GM12878 (cell line): ENCODE results near the gene SMIM13. TPM values are rescaled to one million over a fixed set of nuclear protein-coding genes. Genes with fewer than 3 reads are reported as not detected.

ENCODE experiments used
- IKZF1 ChIP-seq: fragments of 450-650 bp; conservative IDR thresholded peaks from 2 replicates; pipeline ENCODE4 v1.6.1; 2017; ENCODE audit warnings: antibody characterized with exemption, mild to moderate bottlenecking
- IKZF2 ChIP-seq, 2 experiments: fragments of 450-650 bp; IDR thresholded peaks; 2 replicates each; pipeline ENCODE4 v1.6.1; 2017; ENCODE audit warnings: mild to moderate bottlenecking in 2 of 2, moderate library complexity in 2 of 2
- PRDM15 ChIP-seq: fragments of 450-650 bp; formaldehyde crosslinking; IDR thresholded peaks from 2 replicates; pipeline ENCODE4 v1.4.0; 2020; ENCODE audit warnings: mild to moderate bottlenecking, moderate library complexity
- RELB ChIP-seq: fragments of 450-650 bp; IDR thresholded peaks from 2 replicates; pipeline ENCODE4 v1.6.1; 2017; ENCODE audit warnings: low read depth, mild to moderate bottlenecking, moderate library complexity
- SIX5 ChIP-seq: IDR thresholded peaks from 2 replicates; pipeline ENCODE4 v1.6.1; 2011; ENCODE audit warnings: mild to moderate bottlenecking, low read depth, low read length, moderate library complexity; ENCODE audit not compliant: severe bottlenecking
- TAF1 ChIP-seq: IDR thresholded peaks from 2 replicates; pipeline ENCODE4 v1.6.1; 2011; ENCODE audit warnings: mild to moderate bottlenecking, low read depth, low read length, borderline replicate concordance
- ZNF24 ChIP-seq: fragments of 450-650 bp; IDR thresholded peaks from 2 replicates; pipeline ENCODE4 v1.6.1; 2017; ENCODE audit warnings: antibody characterized with exemption, mild to moderate bottlenecking
- ZNF592 ChIP-seq: fragments of 450-650 bp; IDR thresholded peaks from 2 replicates; pipeline ENCODE4 v1.6.1; 2017; ENCODE audit warnings: mild to moderate bottlenecking, moderate library complexity
- polyA plus RNA-seq, 11 experiments: library from polyadenylated mRNA; depleted of rRNA in 4 of 11; unstranded in 6 of 11; stranded (reverse) in 5 of 11; fragments of >200 nt; fragmentation: Nextera tagmentation in 4 of 11; fragmentation: Illumina TruSeq in 1 of 11; extraction: Ambion mirVana in 4 of 11; extraction: Trizol in 1 of 11; gene quantifications; 1 replicate in 1 of 11; 2 replicates in 10 of 11; pipeline versions ENCODE4 v1.2.1 to v1.2.3, GENCODE V29; 2011 to 2016; ENCODE audit warnings: inconsistent platforms in 2 of 11, missing spikeins in 2 of 11, low read depth in 1 of 11
- total RNA-seq, 4 experiments: library from RNA; depleted of rRNA in 3 of 4; stranded (reverse); fragments of >200 nt in 3 of 4; fragmentation: Illumina TruSeq in 1 of 4; extraction: Trizol in 1 of 4; gene quantifications; 2 replicates each; pipeline versions ENCODE4 v1.2.1 to v1.2.3, GENCODE V29; 2013 to 2021
- TF ChIP-seq, protein P1 (sequence below): fragments of 450-650 bp; IDR thresholded peaks from 2 replicates; pipeline ENCODE4 v1.6.1; 2018; ENCODE audit warnings: borderline replicate concordance, mild to moderate bottlenecking; ENCODE audit not compliant: partially characterized antibody
- TF ChIP-seq, protein P2 (sequence below): fragments of 450-650 bp; IDR thresholded peaks from 2 replicates; pipeline ENCODE4 v1.6.1; 2016; ENCODE audit warnings: mild to moderate bottlenecking, moderate library complexity, borderline replicate concordance

The SMIM13 gene
- total and polyA plus RNA-seq, 10 of the 15 experiments (the other 5 are each of a cell fraction or from before 2014, with no cell fraction given) = 2.0 to 8.5 (median 4.7) TPM

DNA sequence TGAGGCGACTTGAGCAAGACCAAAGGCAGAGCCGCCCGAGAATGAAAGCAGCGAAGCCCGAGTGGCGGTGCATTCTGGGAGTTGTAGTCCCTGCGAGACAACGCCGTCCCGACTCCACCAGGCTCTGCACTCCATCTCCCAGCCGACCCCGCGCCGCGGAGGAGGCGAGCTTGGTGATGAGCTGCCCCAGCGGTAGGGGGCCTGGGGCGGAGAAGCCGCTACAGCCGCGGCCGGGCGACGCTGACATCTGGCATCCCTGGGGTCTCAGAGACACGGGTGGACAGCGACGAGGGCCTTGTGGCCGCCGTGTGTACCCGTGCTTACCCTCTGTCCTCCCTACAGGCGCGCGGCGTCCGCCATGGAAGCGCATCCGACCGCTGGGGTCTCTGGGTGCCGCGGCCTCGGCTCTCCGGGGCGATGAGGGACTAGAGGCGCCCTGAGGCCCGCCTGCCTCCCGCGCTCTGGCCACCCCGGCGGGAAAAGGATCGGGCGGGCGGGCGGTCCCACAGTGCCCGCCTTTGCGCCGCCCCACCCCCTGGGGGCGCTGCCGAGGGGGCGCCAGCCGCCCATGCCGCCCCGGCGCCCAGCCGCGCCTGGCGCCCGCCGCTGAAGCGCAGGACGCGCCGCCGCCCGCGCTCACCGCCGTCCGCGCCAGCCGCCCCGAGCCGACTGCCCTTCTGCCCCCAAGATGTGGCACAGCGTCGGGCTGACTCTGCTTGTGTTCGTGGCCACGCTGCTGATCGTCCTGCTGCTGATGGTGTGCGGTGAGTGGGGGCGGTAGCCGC, at the start of gene SMIM13 (continued):
- TF ChIP-seq, protein P1, sequence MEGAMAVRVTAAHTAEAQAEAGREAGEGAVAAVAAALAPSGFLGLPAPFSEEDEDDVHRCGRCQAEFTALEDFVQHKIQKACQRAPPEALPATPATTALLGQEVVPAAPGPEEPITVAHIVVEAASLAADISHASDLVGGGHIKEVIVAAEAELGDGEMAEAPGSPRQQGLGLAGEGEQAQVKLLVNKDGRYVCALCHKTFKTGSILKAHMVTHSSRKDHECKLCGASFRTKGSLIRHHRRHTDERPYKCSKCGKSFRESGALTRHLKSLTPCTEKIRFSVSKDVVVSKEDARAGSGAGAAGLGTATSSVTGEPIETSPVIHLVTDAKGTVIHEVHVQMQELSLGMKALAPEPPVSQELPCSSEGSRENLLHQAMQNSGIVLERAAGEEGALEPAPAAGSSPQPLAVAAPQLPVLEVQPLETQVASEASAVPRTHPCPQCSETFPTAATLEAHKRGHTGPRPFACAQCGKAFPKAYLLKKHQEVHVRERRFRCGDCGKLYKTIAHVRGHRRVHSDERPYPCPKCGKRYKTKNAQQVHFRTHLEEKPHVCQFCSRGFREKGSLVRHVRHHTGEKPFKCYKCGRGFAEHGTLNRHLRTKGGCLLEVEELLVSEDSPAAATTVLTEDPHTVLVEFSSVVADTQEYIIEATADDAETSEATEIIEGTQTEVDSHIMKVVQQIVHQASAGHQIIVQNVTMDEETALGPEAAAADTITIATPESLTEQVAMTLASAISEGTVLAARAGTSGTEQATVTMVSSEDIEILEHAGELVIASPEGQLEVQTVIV = no peak
- peak; percentile 70; the same call in 1 of the 2 replicates for TF ChIP-seq TAF1
- no peak for TF ChIP-seq ZNF592
- peak; percentile 88 for TF ChIP-seq IKZF1
- no peak for TF ChIP-seq PRDM15 (CRISPR knock-in tag)
- TF ChIP-seq ZNF24 = no peak
- no peak for TF ChIP-seq RELB
- peak; percentile 90 for TF ChIP-seq SIX5
- no peak; a peak in 1 of 4 replicates for TF ChIP-seq IKZF2 (IDR thresholded peaks at IDR 0.05)
- TF ChIP-seq, protein P2, sequence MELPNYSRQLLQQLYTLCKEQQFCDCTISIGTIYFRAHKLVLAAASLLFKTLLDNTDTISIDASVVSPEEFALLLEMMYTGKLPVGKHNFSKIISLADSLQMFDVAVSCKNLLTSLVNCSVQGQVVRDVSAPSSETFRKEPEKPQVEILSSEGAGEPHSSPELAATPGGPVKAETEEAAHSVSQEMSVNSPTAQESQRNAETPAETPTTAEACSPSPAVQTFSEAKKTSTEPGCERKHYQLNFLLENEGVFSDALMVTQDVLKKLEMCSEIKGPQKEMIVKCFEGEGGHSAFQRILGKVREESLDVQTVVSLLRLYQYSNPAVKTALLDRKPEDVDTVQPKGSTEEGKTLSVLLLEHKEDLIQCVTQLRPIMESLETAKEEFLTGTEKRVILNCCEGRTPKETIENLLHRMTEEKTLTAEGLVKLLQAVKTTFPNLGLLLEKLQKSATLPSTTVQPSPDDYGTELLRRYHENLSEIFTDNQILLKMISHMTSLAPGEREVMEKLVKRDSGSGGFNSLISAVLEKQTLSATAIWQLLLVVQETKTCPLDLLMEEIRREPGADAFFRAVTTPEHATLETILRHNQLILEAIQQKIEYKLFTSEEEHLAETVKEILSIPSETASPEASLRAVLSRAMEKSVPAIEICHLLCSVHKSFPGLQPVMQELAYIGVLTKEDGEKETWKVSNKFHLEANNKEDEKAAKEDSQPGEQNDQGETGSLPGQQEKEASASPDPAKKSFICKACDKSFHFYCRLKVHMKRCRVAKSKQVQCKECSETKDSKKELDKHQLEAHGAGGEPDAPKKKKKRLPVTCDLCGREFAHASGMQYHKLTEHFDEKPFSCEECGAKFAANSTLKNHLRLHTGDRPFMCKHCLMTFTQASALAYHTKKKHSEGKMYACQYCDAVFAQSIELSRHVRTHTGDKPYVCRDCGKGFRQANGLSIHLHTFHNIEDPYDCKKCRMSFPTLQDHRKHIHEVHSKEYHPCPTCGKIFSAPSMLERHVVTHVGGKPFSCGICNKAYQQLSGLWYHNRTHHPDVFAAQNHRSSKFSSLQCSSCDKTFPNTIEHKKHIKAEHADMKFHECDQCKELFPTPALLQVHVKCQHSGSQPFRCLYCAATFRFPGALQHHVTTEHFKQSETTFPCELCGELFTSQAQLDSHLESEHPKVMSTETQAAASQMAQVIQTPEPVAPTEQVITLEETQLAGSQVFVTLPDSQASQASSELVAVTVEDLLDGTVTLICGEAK = no peak
